HL-60 (cell line): Measurements from ENCODE around the gene BAMBI.

Experiments used
- DNase-seq, 2 experiments: peaks; one replicate each; pipeline ENCODE4 v3.0.0-alpha.2; 2010 to 2020; ENCODE audit warnings: low read depth in 1 of 2, low spot score in 1 of 2
- H3K27ac ChIP-seq: fragments of 250-450 bp; sonication (Bioruptor Pico); replicated peaks from 2 replicates; pipeline ENCODE4 v1.5.1; 2020; ENCODE audit warnings: mild to moderate bottlenecking, moderate library complexity
- H3K27me3 ChIP-seq: fragments of 250-450 bp; sonication (Bioruptor Pico); 2 replicates; pipeline ENCODE4 v1.5.1; 2021; ENCODE audit warnings: mild to moderate bottlenecking, moderate library complexity; ENCODE audit not compliant: insufficient read depth, poor library complexity, severe bottlenecking
- H3K4me3 ChIP-seq: replicated peaks from 2 replicates; pipeline ENCODE4 v1.5.1; 2011; ENCODE audit warnings: mild to moderate bottlenecking, control low read depth, low read length; ENCODE audit not compliant: insufficient read depth
- GABPA ChIP-seq: IDR thresholded peaks from 2 replicates; pipeline ENCODE4 v1.6.1; 2012; ENCODE audit warnings: low read depth
- POLR2AphosphoS5 ChIP-seq: IDR thresholded peaks from 2 replicates; pipeline ENCODE4 v1.6.1; 2012; ENCODE audit warnings: low read depth
- SPI1 ChIP-seq: IDR thresholded peaks from 2 replicates; pipeline ENCODE4 v1.6.1; 2012; ENCODE audit warnings: low read depth, mild to moderate bottlenecking, borderline replicate concordance
- TF ChIP-seq, protein P1 (sequence below): IDR thresholded peaks from 2 replicates; pipeline ENCODE4 v1.6.1; 2012; ENCODE audit warnings: low read depth; ENCODE audit not compliant: insufficient replicate concordance
- TF ChIP-seq, protein P2 (sequence below): IDR thresholded peaks from one replicate; pipeline ENCODE4 v1.5.1; 2011; ENCODE audit warnings: low read length, control low read depth, inconsistent platforms; ENCODE audit not compliant: insufficient read depth

Gene BAMBI

DNA sequence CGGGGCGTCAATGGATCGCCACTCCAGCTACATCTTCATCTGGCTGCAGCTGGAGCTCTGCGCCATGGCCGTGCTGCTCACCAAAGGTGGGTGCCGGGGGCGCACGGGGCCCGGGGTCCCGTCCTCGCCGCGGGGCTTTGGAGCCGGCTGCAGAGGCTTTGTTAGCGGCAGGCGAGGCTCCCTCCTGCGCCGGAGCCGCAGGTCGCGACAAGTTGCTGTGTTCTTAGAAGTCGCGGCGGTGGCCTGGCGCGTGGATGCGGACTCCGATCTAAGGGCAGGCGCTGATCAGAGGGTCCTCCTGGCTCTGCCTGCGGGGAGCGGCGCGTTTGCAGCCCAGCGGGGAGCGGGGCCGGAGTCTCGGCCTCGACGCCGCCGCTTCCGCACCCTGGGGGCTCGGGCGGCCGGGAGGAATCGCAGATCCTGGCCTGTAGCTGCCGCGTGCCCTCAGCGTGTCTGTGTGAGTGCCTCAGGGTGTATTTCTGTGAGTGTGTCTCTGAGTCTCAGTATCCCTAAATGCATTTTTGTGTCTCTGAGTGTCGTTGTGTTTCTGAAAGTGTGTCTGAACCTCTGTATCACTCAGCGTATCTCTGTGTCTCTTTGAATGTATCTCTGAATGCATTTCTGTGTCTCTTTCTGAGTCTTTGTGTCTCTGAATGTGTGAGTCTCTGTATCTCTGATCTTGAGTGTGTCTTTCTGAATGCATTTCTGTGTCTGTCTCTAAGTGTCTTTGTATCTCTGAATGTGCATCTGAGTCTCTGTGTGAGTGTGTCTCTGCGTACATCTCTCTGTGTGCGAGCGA is 766 bp downstream of the BAMBI start:
- Histone ChIP-seq H3K27ac (peak overlapping the region; percentile 78), H3K27me3 (no peaks in the 10 kb centered on the region), H3K4me3 (peak overlapping the region; percentile 49)
- peak in 1 of 2 experiments; percentile 35 for DNase-seq
- TF ChIP-seq, protein P1, sequence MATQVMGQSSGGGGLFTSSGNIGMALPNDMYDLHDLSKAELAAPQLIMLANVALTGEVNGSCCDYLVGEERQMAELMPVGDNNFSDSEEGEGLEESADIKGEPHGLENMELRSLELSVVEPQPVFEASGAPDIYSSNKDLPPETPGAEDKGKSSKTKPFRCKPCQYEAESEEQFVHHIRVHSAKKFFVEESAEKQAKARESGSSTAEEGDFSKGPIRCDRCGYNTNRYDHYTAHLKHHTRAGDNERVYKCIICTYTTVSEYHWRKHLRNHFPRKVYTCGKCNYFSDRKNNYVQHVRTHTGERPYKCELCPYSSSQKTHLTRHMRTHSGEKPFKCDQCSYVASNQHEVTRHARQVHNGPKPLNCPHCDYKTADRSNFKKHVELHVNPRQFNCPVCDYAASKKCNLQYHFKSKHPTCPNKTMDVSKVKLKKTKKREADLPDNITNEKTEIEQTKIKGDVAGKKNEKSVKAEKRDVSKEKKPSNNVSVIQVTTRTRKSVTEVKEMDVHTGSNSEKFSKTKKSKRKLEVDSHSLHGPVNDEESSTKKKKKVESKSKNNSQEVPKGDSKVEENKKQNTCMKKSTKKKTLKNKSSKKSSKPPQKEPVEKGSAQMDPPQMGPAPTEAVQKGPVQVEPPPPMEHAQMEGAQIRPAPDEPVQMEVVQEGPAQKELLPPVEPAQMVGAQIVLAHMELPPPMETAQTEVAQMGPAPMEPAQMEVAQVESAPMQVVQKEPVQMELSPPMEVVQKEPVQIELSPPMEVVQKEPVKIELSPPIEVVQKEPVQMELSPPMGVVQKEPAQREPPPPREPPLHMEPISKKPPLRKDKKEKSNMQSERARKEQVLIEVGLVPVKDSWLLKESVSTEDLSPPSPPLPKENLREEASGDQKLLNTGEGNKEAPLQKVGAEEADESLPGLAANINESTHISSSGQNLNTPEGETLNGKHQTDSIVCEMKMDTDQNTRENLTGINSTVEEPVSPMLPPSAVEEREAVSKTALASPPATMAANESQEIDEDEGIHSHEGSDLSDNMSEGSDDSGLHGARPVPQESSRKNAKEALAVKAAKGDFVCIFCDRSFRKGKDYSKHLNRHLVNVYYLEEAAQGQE, result no peak
- TF ChIP-seq SPI1 (no peak), POLR2AphosphoS5 (no peak), GABPA (no peak)
- TF ChIP-seq, protein P2, sequence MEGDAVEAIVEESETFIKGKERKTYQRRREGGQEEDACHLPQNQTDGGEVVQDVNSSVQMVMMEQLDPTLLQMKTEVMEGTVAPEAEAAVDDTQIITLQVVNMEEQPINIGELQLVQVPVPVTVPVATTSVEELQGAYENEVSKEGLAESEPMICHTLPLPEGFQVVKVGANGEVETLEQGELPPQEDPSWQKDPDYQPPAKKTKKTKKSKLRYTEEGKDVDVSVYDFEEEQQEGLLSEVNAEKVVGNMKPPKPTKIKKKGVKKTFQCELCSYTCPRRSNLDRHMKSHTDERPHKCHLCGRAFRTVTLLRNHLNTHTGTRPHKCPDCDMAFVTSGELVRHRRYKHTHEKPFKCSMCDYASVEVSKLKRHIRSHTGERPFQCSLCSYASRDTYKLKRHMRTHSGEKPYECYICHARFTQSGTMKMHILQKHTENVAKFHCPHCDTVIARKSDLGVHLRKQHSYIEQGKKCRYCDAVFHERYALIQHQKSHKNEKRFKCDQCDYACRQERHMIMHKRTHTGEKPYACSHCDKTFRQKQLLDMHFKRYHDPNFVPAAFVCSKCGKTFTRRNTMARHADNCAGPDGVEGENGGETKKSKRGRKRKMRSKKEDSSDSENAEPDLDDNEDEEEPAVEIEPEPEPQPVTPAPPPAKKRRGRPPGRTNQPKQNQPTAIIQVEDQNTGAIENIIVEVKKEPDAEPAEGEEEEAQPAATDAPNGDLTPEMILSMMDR, result no peak

DNA sequence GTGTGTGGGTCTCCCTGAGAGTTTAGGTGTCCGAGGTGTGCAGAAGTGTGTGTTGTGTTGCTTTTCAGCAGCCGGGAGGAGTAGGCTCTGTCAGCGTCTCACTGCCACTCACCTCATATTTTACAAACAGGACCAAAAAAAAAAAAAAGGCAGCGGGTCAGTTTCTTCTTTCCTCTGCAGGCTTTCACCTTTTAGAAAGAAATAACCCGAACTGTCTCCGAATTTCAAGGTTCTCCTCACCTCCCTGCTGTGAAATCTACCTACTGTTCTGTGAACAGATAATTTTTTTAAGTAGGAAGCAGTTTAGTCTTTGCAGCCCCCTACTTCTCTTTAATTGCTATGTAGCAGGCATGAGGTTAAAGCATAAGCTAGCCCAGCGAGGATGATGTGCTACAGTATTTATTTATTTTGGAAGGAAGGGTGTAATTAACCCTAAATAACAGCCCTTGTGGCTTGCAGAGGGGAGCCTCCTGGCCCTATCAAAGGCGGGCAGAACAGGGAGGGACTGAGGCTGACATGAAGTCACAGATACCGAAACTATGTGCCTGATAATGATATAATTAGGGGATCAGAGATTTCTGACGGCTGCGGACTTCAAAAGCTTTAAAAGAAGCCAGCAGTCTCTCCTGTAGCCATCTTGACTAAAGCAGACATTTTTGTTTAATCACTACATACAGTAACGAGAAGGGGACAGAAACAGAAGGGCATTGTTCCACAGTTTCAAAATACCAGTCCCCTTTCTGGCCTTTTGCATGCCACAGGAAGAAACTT is 1.6 kb downstream of the BAMBI start:
- DNase-seq, result no peak
- H3K4me3 ChIP-seq, result peak overlapping the region; percentile 49
- no peak for TF ChIP-seq POLR2AphosphoS5
- TF ChIP-seq GABPA, result no peak
- TF ChIP-seq SPI1, result no peak
- TF ChIP-seq, protein P2, result no peak
- TF ChIP-seq, protein P1, result no peak
- H3K27me3 ChIP-seq, result no peaks in the 10 kb centered on the region
- peak overlapping the region; percentile 78 for H3K27ac ChIP-seq

DNA sequence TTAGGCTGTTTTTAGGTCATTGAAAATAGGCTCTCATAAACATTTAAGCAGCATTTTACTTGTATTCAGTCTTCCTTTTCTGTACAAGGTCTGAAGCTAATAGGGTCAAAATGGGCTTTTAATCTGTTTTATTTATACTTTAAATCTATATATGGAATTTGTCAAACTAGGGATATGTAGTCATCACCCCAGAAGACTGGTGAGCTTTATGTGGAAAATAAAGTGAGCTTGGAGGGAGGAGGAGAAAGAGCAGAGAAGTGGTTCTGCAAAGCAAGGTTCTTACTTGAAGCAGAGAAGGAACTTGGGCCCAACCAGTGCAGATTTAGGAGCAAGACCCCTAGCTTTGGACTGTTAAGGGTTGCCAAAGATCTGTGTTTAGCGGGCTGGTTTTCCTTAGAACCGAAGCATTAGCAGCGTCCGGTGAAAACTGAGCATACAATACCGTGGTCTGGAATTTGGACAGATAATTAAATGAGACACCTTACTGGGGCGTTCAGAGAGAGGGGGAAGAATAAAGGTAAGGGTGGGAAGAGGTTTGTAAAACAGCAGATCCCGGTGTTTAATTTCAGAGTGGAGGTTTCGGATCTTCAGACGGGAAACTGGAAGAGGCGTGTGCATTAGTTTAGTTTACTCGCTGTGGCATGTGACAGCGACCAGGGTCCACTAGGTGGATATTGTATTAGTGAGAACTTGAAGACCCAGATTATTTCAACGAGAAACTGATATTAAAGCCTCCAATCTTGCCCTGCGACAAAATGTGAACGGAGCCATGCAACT is 2.4 kb downstream of the BAMBI start:
- no peaks in the 10 kb centered on the region for H3K27me3 ChIP-seq
- H3K4me3 ChIP-seq, result peak overlapping the region; percentile 23
- peak overlapping the region; percentile 78 for H3K27ac ChIP-seq
- DNase-seq, result peak in 1 of 2 experiments; percentile 52
- TF ChIP-seq, protein P2, result no peak
- TF ChIP-seq SPI1 (no peak), POLR2AphosphoS5 (no peak), GABPA (no peak)
- TF ChIP-seq, protein P1, result no peak
